Measurements from ENCODE around the gene GLI2. TPM values are rescaled to one million over a fixed set of nuclear protein-coding genes. Genes with fewer than 3 reads are reported as not detected.

The GLI2 gene
- total and polyA plus RNA-seq, 2 of the 8 experiments (the other 6 are each of a cell fraction or from before 2014, with no cell fraction given): 18.4 to 46.9 TPM

GRCh38 chr2:120743657-120744056, 8.0 kb downstream of the GLI2 start (continued):
- TF ChIP-seq RAD21 (IDR thresholded peaks at IDR 0.05 in 1 of 2, conservative IDR thresholded peaks at IDR 0.05 in 1 of 2; ENCODE audit: low read depth in 2 of 2, low read length in 2 of 2) (no peak), POLR2AphosphoS5 (IDR thresholded peaks at IDR 0.05; ENCODE audit: low read depth, low read length) (no peak), SUZ12 (IDR thresholded peaks at IDR 0.05; ENCODE audit: low read length) (no peak), E2F6 (IDR thresholded peaks at IDR 0.05) (no peak), JUND (IDR thresholded peaks at IDR 0.05; ENCODE audit: low read length) (no peak)
- TF ChIP-seq, protein P1, sequence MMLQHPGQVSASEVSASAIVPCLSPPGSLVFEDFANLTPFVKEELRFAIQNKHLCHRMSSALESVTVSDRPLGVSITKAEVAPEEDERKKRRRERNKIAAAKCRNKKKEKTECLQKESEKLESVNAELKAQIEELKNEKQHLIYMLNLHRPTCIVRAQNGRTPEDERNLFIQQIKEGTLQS (IDR thresholded peaks at IDR 0.05; ENCODE audit: insufficient read depth, low read depth, low read length): no peak

Data from H1 (cell line).